GM12874 (cell line): ENCODE results near the gene GPR173.

ENCODE experiments used
- TF ChIP-seq, protein P1 (sequence below): IDR thresholded peaks from 2 replicates; pipeline ENCODE4 v1.5.1; 2011; ENCODE audit warnings: low read depth, mild to moderate bottlenecking, control low read depth, low read length, moderate library complexity; ENCODE audit not compliant: insufficient read depth

Gene GPR173

GRCh38 chrX:53009032-53009431 is 39.6 kb upstream of the GPR173 start:
- TF ChIP-seq, protein P1, sequence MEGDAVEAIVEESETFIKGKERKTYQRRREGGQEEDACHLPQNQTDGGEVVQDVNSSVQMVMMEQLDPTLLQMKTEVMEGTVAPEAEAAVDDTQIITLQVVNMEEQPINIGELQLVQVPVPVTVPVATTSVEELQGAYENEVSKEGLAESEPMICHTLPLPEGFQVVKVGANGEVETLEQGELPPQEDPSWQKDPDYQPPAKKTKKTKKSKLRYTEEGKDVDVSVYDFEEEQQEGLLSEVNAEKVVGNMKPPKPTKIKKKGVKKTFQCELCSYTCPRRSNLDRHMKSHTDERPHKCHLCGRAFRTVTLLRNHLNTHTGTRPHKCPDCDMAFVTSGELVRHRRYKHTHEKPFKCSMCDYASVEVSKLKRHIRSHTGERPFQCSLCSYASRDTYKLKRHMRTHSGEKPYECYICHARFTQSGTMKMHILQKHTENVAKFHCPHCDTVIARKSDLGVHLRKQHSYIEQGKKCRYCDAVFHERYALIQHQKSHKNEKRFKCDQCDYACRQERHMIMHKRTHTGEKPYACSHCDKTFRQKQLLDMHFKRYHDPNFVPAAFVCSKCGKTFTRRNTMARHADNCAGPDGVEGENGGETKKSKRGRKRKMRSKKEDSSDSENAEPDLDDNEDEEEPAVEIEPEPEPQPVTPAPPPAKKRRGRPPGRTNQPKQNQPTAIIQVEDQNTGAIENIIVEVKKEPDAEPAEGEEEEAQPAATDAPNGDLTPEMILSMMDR: no peak

GRCh38 chrX:53013291-53013690 is 35.3 kb upstream of the GPR173 start:
- TF ChIP-seq, protein P1: no peak

DNA sequence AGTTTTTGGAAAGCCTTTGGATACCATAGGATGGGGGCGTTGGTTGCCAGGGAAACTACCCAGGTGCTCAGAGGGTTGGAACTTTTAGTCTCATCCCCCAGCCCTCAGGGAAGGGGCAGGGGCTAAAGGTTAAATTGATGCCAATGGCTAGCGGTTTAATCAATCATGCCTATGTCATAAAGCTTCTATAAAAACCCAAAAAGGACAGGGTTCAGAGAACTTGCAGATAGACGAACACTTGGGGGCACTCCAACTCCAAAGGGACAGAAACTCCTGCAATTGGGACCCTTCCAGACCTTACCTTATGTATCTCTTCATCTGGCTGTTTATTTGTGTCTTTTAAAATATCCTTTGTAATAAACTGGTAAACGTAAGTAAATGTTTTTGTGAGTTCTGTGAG is 30.0 kb upstream of the GPR173 start:
- TF ChIP-seq, protein P1: no peak

DNA sequence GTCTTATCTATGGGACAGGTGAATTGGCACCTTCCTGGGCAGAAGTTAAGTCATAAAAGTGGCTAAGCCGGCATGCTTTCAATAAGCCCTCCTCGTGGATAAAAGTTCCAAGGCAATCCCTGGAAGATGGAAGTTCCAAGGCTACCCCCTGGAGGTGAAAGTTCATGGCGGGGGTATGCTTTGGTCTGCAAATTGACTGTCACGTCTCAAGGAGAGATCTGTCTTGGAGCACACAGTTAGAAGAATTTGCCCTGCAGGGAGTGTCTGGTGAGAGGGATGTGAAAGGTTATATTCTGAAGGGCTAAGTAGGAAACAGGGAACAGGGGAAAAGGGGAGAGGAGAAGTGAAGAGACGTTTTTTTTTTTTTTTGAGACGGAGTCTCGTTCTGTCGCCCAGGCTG is 26.2 kb upstream of the GPR173 start:
- TF ChIP-seq, protein P1: no peak

DNA sequence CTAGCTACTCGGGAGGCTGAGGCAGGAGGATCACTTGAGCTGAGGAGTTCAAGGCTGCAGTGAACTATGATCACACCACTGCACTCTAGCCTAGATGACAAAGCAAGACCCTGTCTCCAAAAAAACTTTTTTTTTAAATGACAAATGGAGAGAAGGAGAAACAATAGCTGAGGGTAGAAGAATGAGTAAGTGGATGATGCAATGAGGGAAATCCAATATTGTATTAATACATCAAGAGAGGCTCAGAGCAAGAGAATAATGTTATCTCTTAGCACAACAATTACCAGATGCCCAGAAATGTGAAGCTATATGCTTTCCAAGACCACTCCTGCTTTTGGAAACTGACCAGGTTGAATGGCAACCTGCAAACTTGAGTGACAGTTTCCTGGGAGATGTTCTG is 19.9 kb upstream of the GPR173 start:
- TF ChIP-seq, protein P1: no peak

DNA sequence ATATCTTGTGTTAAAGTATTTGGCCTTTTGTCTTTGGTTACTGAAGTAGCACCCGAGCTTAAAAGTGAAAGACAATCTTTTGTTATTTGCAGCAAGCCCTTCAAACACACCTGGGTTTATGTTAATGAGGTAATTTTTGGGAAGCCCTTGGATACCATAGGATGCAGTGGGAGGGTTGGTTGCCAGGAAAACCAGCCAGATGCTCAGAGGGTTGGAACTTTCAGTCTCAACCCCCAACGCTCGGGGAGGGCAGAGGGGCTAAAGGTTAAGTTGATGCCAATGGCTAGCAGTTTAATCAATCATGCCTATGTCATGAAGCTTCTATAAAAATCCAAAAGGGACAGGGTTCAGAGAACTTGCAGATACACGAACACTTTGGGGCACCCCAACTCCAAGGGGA is 17.2 kb upstream of the GPR173 start:
- TF ChIP-seq, protein P1: no peak

DNA sequence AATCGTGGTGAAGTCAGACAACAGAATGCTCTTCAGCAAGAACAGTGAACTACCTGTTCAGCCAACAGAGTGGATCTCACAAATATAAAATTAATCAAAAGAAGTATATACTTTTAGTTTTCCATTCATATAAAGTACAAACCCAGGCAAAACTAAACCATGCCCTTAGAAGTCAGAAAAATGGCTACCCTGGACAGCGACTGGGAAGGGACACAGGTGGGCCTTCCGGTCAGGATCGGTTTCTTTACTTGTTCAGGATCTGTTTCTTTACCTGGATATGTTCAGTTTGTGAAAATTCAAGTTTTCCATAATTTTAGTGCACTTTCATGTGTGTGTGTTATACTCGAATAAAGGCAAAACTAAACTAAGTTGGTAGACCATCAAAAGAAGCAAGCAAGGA is 12.4 kb upstream of the GPR173 start:
- TF ChIP-seq, protein P1: no peak

GRCh38 chrX:53039236-53039635 is 9.4 kb upstream of the GPR173 start:
- TF ChIP-seq, protein P1: no peak
